Coronary artery (tissue), 2 donors: ENCODE data around the gene ZNF668.
"Not testable (repeated sequence)": the region's sequence is repeated elsewhere in the genome, so short reads cannot be mapped to it uniquely, and the experiment has no call there.

Source experiments
- DNase-seq: peaks from one replicate; pipeline ENCODE4 v3.0.0-alpha.2; 2017; ENCODE audit warnings: low spot score
- H3K27ac ChIP-seq, 2 donors: fragments of 200-600 bp; sonication (generic); one replicate each; pipeline ENCODE4 v1.5.1; 2016 to 2019
- H3K4me3 ChIP-seq: fragments of 200-600 bp; sonication (generic); 2 replicates; pipeline ENCODE4 v1.5.1; 2016; ENCODE audit warnings: mild to moderate bottlenecking, moderate library complexity
- TF ChIP-seq, protein P1 (sequence below): fragments of 200-600 bp; sonication (generic); IDR thresholded peaks from one replicate; pipeline ENCODE4 v1.5.1; 2019; ENCODE audit warnings: antibody characterized with exemption

The ZNF668 gene

DNA sequence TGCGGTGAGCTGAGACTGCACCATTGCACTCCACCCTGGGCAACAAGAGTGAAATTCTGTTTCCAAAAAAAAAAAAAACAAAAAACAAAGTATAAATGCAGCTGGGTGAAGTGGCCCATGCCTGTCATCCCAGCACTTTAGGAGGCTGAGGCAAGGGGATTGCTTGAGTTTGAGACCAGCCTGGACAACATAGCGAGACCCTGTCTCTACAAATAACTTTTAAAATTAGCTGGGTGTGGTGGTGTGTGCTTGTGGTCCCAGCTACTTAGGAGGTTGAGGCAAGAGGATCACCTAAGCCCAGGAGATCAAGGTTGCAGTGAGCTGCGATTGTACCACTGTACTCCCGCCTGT is 50.8 kb downstream of the ZNF668 start:
- H3K4me3 ChIP-seq, result no peak overlapping the region
- H3K27ac ChIP-seq, result no peak overlapping the region

DNA sequence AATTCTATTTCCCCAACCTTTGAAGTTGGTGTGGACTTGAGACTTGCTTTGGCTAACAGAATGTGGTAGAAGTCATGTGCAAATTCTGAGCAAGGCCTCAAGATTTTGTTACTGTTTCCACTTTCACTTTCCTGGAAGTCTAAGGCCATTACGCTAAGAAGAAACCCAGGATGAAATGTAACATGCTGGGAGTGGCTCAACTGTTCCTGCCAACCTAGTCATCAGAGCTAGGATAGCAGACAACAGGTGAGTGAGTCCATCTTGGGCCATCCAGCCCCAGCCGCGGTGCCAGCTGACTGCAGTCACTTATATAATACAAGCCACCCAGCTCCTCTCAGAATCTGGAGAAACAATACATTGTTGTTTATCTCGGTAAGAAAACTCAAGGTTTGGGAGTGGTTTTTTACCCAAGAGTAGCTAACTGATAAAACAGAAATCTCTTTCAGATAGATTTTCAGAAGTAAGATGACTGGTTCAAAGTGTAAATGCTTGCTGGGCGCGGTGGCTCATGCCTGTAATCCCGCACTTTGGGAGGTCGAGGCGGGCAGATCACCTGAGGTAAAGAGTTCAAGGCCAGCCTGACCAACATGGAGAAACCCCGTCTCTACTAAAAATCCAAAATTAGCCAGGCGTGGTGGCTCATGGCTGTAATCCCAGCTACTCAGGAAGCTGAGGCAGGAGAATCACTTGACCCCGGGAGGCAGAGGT is 51.3 kb downstream of the ZNF668 start:
- Histone ChIP-seq H3K4me3 (no peak overlapping the region), H3K27ac (no peak overlapping the region)
- TF ChIP-seq, protein P1, sequence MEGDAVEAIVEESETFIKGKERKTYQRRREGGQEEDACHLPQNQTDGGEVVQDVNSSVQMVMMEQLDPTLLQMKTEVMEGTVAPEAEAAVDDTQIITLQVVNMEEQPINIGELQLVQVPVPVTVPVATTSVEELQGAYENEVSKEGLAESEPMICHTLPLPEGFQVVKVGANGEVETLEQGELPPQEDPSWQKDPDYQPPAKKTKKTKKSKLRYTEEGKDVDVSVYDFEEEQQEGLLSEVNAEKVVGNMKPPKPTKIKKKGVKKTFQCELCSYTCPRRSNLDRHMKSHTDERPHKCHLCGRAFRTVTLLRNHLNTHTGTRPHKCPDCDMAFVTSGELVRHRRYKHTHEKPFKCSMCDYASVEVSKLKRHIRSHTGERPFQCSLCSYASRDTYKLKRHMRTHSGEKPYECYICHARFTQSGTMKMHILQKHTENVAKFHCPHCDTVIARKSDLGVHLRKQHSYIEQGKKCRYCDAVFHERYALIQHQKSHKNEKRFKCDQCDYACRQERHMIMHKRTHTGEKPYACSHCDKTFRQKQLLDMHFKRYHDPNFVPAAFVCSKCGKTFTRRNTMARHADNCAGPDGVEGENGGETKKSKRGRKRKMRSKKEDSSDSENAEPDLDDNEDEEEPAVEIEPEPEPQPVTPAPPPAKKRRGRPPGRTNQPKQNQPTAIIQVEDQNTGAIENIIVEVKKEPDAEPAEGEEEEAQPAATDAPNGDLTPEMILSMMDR, result no peak
- no peak for DNase-seq

More for the DNA sequence above, 50.8 kb downstream of the ZNF668 start:
- TF ChIP-seq, protein P1, result no peak
- no peak for DNase-seq

DNA sequence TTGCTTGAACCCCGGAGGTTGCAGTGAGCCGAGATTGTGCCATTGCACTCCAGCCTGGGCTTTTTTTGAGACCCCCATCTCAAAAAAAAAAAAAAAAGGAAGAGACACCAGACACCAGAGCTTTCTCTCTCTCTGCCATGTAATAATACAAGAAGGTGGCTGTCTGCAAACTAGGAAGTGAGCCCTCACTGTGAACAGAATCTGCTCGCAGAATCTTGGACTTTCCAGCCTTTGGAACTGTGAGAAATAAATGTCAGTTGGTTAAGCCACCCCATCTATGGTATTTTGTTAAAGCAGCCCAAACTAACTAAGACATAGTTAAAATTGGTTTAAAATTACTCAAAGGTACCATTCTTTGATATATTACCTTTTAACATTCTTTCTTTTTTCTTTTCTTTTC is 53.5 kb downstream of the ZNF668 start:
- no peak overlapping the region for H3K27ac ChIP-seq
- DNase-seq, result no peak
- TF ChIP-seq, protein P1, result no peak
- H3K4me3 ChIP-seq, result no peak overlapping the region

DNA sequence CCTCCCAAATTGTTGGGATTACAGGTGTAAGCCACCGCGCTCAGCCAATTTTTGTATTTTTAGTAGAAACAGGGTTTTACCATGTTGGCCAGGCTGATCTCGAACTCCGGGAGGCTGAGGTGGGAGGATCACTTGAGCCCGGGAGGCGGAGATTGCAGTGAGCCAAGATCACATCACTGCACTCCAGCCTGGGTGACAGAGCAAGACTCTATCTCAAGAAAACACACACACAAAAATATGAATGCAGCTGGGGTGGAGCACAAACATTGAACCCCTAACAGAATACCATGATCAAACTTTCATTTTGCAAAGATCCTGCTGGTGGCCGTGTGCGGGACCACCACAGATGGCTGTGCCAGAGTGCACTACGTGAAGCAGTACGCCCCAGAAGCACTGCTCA is 56.3 kb downstream of the ZNF668 start:
- H3K4me3 ChIP-seq, DNase-seq, H3K27ac ChIP-seq: not testable (repeated sequence)

DNA sequence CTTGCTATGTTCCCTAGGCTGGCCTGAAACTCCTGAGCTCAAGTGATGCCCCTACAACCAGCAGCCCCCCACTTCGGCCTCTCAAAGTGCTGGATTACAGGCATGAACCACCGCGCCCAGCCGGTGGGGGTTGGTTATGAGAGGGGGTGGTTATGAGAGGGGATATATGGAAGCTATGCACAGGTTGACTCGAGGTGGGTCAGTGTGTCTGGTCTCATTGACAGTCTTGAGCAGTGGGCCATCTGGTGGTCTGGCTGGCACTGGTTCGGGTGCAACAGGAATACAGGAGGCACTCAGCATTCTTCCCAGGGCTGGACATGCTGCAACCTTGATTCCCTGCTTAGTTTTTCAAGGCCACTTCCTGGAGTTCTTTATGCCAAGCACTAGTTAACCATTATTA is 58.0 kb downstream of the ZNF668 start:
- DNase-seq, result no peak
- Histone ChIP-seq H3K4me3 (no peak overlapping the region), H3K27ac (no peak overlapping the region)
- TF ChIP-seq, protein P1, result no peak

DNA sequence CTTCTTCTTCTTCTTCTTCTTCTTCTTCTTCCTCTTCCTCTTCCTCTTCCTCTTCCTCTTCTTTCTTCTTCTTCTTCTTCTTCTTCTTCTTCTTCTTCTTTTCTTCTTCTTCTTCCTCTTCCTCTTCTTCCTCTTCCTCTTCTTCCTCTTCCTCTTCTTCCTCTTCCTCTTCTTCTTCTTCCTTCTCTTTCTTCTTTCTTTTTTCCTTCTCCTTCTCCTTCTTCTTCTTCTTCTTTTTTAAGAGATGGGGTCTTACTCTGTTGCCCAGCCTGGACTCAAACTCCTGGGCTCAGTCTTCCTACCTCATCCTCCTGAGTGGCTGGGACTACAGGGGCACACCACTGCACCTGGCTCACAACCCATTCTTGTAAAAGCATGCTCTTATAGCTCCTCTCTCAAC is 60.7 kb downstream of the ZNF668 start:
- not testable (repeated sequence) for DNase-seq, H3K27ac ChIP-seq, H3K4me3 ChIP-seq

DNA sequence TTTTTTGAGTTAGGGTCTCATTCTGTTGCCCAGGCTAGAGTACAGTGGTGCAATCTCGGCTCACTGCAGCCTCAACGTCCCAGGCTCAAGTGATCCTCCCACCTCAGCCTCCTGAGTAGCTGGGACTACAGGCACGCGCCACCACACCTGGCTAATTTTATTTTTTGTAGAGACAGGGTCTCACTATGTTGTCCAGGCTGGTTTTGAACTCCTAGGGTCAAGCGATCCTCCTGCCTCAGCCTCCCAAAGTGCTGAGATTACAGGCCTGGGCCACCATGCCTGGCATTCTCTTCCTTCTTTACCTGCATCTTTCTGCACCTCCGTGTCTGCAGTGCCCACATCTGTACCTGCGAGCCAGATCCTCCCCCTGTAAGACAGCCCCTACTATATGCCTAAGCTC is 62.2 kb downstream of the ZNF668 start:
- H3K27ac ChIP-seq, H3K4me3 ChIP-seq: not testable (repeated sequence)

More for the DNA sequence above, 62.2 kb downstream of the ZNF668 start:
- DNase-seq, result not testable (repeated sequence)
